ENCODE measurements around the gene TSN.

TSN gene

GRCh38 chr2:121748202-121748601 is 7.2 kb upstream of the TSN start:
- DNase-seq: no peak

GRCh38 chr2:121754851-121755236 is 607 bp upstream of the TSN start:
- DNase-seq: no peak

- no peak for DNase-seq
These were observed 9.3 kb downstream of the TSN start for GRCh38 chr2:121764681-121765228.

GRCh38 chr2:121766624-121767023 is 11.2 kb downstream of the TSN start:
- no peak for DNase-seq

GRCh38 chr2:121768143-121768755 is 12.8 kb downstream of the TSN start:
- DNase-seq: no peak

- no peak for DNase-seq
These were observed 16.7 kb downstream of the TSN start for GRCh38 chr2:121771976-121772742.

GRCh38 chr2:121774235-121774634 is 18.8 kb downstream of the TSN start:
- no peak for DNase-seq

- DNase-seq: no peak
These were observed 20.9 kb downstream of the TSN start for GRCh38 chr2:121776361-121776760.

- DNase-seq: no peak
These were observed 21.6 kb downstream of the TSN start for GRCh38 chr2:121776885-121777698.

GRCh38 chr2:121777699-121778058 is 22.2 kb downstream of the TSN start:
- DNase-seq: no peak

- no peak for DNase-seq
These were observed 23.5 kb downstream of the TSN start for GRCh38 chr2:121778741-121779487.

- no peak for DNase-seq
These were observed 27.7 kb downstream of the TSN start for GRCh38 chr2:121783180-121783579.

- no peak for DNase-seq
These were observed 33.2 kb downstream of the TSN start for GRCh38 chr2:121788685-121789084.

- no peak for DNase-seq
These were observed 35.0 kb downstream of the TSN start for GRCh38 chr2:121790276-121790956.

GRCh38 chr2:121791290-121791689 is 35.8 kb downstream of the TSN start:
- DNase-seq: no peak

- DNase-seq: no peak
These were observed 36.4 kb downstream of the TSN start for GRCh38 chr2:121791801-121792221.

GRCh38 chr2:121793816-121794215 is 38.4 kb downstream of the TSN start:
- DNase-seq: no peak

GRCh38 chr2:121794233-121794632 is 38.8 kb downstream of the TSN start:
- DNase-seq: no peak

GRCh38 chr2:121796239-121796638 is 40.8 kb downstream of the TSN start:
- DNase-seq: no peak

GRCh38 chr2:121798617-121799016 is 43.2 kb downstream of the TSN start:
- DNase-seq: no peak

- DNase-seq: no peak
These were observed 46.5 kb downstream of the TSN start for GRCh38 chr2:121801916-121802315.

GRCh38 chr2:121803503-121803902 is 48.1 kb downstream of the TSN start:
- DNase-seq: no peak

Measured in activated naive CD4-positive, alpha-beta T cell treated with Interleukin-2 at 50 U/mL for 16 hours (primary cell).